ENCODE data around the gene MAT2B. TPM values are rescaled to one million over a fixed set of nuclear protein-coding genes. Genes with fewer than 3 reads are reported as not detected.

Gene MAT2B
- total RNA-seq, 1 experiment from 2014 or later = 66.2 TPM

DNA sequence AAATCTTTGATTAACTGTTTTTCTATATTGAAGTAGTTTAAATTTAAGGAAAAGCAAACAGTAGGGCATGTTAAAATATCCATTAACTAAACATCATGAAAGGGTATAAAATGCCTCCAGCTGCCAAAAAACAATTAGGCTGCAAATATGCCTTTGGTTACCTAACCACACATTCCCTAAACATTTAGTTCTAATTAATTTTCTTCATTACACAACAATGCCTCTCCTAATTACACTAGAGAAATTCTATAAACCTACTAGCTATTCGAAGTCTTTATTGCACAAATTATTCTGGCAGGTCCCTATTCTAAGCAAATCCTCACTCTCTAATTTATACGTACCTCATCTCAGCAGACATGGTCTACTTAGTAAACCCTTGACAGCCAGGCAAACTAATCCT lies 37.4 kb downstream of the MAT2B start:
- Histone ChIP-seq H3K9me3 (ENCODE audit: insufficient read depth, low read depth) (no peaks in the 10 kb centered on the region), H3K4me3 (no peak overlapping the region), H3K4me2 (no peak overlapping the region), H3K4me1 (replicated peaks; ENCODE audit: insufficient read depth) (no peaks in the 10 kb centered on the region), H3K9me2 (ENCODE audit: insufficient read depth) (no peaks in the 10 kb centered on the region), H3K36me3 (ENCODE audit: low read depth) (no peaks in the 10 kb centered on the region), H3K27me3 (ENCODE audit: insufficient read depth, low read depth) (peaks cover 50% of the 10 kb centered on the region), H2AFZ (no peak overlapping the region), H4K20me1 (ENCODE audit: insufficient read depth) (no peaks in the 10 kb centered on the region), H3K27ac (no peak overlapping the region), H3F3A (ENCODE audit: insufficient read depth, low read depth) (no peaks in the 10 kb centered on the region), H3K79me2 (ENCODE audit: low read depth) (no peaks in the 10 kb centered on the region)
- BruUV-seq (replicated peaks) = no TSS peak
- TF ChIP-seq EZH2 (IDR thresholded peaks at IDR 0.05; ENCODE audit: low read depth) = no peak
- TF ChIP-seq, protein P1, sequence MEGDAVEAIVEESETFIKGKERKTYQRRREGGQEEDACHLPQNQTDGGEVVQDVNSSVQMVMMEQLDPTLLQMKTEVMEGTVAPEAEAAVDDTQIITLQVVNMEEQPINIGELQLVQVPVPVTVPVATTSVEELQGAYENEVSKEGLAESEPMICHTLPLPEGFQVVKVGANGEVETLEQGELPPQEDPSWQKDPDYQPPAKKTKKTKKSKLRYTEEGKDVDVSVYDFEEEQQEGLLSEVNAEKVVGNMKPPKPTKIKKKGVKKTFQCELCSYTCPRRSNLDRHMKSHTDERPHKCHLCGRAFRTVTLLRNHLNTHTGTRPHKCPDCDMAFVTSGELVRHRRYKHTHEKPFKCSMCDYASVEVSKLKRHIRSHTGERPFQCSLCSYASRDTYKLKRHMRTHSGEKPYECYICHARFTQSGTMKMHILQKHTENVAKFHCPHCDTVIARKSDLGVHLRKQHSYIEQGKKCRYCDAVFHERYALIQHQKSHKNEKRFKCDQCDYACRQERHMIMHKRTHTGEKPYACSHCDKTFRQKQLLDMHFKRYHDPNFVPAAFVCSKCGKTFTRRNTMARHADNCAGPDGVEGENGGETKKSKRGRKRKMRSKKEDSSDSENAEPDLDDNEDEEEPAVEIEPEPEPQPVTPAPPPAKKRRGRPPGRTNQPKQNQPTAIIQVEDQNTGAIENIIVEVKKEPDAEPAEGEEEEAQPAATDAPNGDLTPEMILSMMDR (conservative IDR thresholded peaks at IDR 0.05) = no peak
- no peak for DNase-seq
- POLR2A ChIA-PET (ENCODE audit: unreplicated experiment) = no interaction called here
- intact Hi-C loops (cut with micrococcal nuclease; ENCODE audit: unreplicated experiment) = no loop called here
- CTCF ChIA-PET = no interaction called here

DNA sequence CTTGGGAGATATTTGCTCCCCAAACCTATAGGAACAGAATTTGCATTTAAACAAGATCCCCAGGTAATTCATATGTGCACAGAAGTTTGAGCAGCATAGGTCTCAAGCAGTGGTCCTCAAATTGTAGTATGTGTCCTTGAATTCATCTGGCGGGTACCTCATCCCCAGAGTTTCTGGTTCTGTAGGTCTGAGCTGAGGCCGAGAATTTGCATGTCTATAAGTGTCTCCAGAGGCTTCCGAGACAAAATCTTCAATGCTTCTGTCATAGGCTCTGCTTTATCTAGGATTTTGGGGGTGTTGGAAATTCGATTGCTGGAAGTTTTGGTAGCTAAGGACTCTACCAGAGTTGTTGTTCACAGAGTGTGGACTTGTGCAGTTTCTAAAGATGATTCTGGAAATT lies 38.6 kb downstream of the MAT2B start:
- Histone ChIP-seq H3K9me2 (ENCODE audit: insufficient read depth) (no peaks in the 10 kb centered on the region), H3K4me1 (replicated peaks; ENCODE audit: insufficient read depth) (no peaks in the 10 kb centered on the region), H3K27ac (no peak overlapping the region), H3K4me2 (no peak overlapping the region), H2AFZ (no peak overlapping the region), H3K79me2 (ENCODE audit: low read depth) (no peaks in the 10 kb centered on the region), H3K4me3 (no peak overlapping the region), H3F3A (ENCODE audit: insufficient read depth, low read depth) (no peaks in the 10 kb centered on the region), H3K27me3 (ENCODE audit: insufficient read depth, low read depth) (peaks cover 61% of the 10 kb centered on the region), H3K9me3 (ENCODE audit: insufficient read depth, low read depth) (no peaks in the 10 kb centered on the region), H4K20me1 (ENCODE audit: insufficient read depth) (no peaks in the 10 kb centered on the region), H3K36me3 (ENCODE audit: low read depth) (no peaks in the 10 kb centered on the region)
- ChIA-PET POLR2A (ENCODE audit: unreplicated experiment) (no interaction called here), CTCF (no interaction called here)
- no TSS peak for BruUV-seq (replicated peaks)
- intact Hi-C loops (cut with micrococcal nuclease; ENCODE audit: unreplicated experiment) = no loop called here
- no peak for DNase-seq
- TF ChIP-seq, protein P1 (conservative IDR thresholded peaks at IDR 0.05) = no peak
- TF ChIP-seq EZH2 (IDR thresholded peaks at IDR 0.05; ENCODE audit: low read depth) = no peak

DNA sequence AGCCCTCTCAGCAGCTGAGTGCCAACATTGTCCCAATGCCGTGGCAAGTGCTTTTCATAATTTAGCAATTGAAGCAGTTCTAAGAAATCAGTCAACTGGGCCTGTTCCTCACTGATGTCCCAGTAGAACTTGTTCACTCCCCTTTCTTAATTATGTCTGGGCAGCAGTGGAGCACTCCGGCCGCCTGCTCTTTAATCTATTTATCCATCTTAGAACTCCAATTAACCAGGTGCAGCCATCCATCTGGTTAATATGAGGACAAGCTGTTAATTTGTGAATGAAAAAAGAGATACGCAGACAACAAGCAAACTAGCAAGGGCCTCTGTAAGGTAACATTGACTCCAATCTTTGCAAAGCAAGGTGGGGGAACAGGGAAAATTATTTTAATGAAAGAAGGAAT lies 39.4 kb downstream of the MAT2B start:
- Histone ChIP-seq H3K9me3 (ENCODE audit: insufficient read depth, low read depth) (no peaks in the 10 kb centered on the region), H3K79me2 (ENCODE audit: low read depth) (no peaks in the 10 kb centered on the region), H3K36me3 (ENCODE audit: low read depth) (no peaks in the 10 kb centered on the region), H4K20me1 (ENCODE audit: insufficient read depth) (no peaks in the 10 kb centered on the region), H3K4me1 (replicated peaks; ENCODE audit: insufficient read depth) (no peaks in the 10 kb centered on the region), H2AFZ (no peak overlapping the region), H3K4me2 (no peak overlapping the region), H3K9me2 (ENCODE audit: insufficient read depth) (no peaks in the 10 kb centered on the region), H3K27ac (no peak overlapping the region), H3K4me3 (no peak overlapping the region), H3K27me3 (ENCODE audit: insufficient read depth, low read depth) (peaks cover 67% of the 10 kb centered on the region), H3F3A (ENCODE audit: insufficient read depth, low read depth) (no peaks in the 10 kb centered on the region)
- intact Hi-C loops (cut with micrococcal nuclease; ENCODE audit: unreplicated experiment) = no loop called here
- ChIA-PET CTCF (no interaction called here), POLR2A (ENCODE audit: unreplicated experiment) (no interaction called here)
- TF ChIP-seq, protein P1 (conservative IDR thresholded peaks at IDR 0.05) = no peak
- TF ChIP-seq EZH2 (IDR thresholded peaks at IDR 0.05; ENCODE audit: low read depth) = no peak
- no TSS peak for BruUV-seq (replicated peaks)
- DNase-seq = no peak

Data from PC-9 (cell line).